ENCODE results near the gene STAT3.

DNA sequence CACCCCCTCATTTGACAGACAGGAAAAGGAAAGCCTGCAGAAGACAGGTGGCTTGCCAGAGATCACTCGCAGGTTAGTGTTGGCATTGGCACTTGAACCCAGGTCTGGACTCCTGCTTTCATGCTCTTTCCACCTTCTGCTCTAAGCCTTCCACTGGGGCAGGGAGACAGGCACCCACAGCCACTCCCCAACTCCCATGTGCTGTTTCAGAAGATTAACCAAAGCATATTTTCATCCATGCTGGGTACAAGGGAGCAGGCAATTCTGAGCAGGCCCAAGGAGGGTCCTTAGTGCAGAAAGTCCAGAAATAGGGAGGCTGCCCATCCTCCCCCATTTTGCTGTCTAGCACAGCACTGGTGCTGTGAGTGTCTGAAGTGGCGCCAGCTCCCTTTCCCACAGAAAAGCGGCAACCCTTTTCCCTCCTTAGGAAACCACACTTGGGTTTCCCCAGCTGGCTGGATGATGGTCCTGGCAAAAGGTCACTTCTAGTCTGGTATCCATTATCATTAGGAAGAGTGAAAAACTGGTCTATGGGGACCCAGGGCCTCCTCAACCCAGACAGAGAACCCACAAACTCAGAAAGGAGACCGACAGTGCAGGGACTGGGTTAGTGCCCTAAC, 36.9 kb upstream of the STAT3 start:
- TF ChIP-seq CTCF (IDR thresholded peaks at IDR 0.05) (no peak), POLR2A (IDR thresholded peaks at IDR 0.05) (no peak)
